GM19468 (cell line): ENCODE measurements around the gene CCDC33.
"Not testable (repeated sequence)": the region's sequence is repeated elsewhere in the genome, so short reads cannot be mapped to it uniquely, and the experiment has no call there.

Source experiments
- ATAC-seq: cut with Tn5 transposase; IDR thresholded peaks from one replicate; pipeline ENCODE4 v1.9.1; 2021; ENCODE audit warnings: mild to moderate bottlenecking, moderate library complexity, moderate number of reproducible peaks; ENCODE audit not compliant: unreplicated experiment; ENCODE audit errors: extremely low read depth

Gene CCDC33

GRCh38 chr15:74350295-74351275 is 114.5 kb downstream of the CCDC33 start:
- ATAC-seq, result no peak

- no peak for ATAC-seq
Measured at GRCh38 chr15:74351670-74352069, 115.5 kb downstream of the CCDC33 start.

GRCh38 chr15:74352393-74352910 is 116.3 kb downstream of the CCDC33 start:
- no peak for ATAC-seq

GRCh38 chr15:74353992-74354391 is 117.9 kb downstream of the CCDC33 start:
- ATAC-seq, result not testable (repeated sequence)

GRCh38 chr15:74356050-74356449 is 119.9 kb downstream of the CCDC33 start:
- not testable (repeated sequence) for ATAC-seq

GRCh38 chr15:74357514-74357913 is 121.4 kb downstream of the CCDC33 start:
- ATAC-seq, result not testable (repeated sequence)

- ATAC-seq, result not testable (repeated sequence)
Measured at GRCh38 chr15:74359376-74359775, 123.2 kb downstream of the CCDC33 start.

- not testable (repeated sequence) for ATAC-seq
Measured at GRCh38 chr15:74360855-74361254, 124.7 kb downstream of the CCDC33 start.

- no peak for ATAC-seq
Measured at GRCh38 chr15:74362482-74362881, 126.4 kb downstream of the CCDC33 start.

- no peak for ATAC-seq
Measured at GRCh38 chr15:74364936-74365597, 128.9 kb downstream of the CCDC33 start.

GRCh38 chr15:74365598-74366445 is 129.7 kb downstream of the CCDC33 start:
- no peak for ATAC-seq

GRCh38 chr15:74367296-74367854 is 131.2 kb downstream of the CCDC33 start, which contains the start of gene CYP11A1:
Gene CYP11A1, minus strand, starts transcription at chr15:74367646. Its CDS starts 61 bp downstream, at chr15:74367585.
- ATAC-seq, result no peak

- no peak for ATAC-seq
Measured at GRCh38 chr15:74368121-74368520, 132.0 kb downstream of the CCDC33 start.

- ATAC-seq, result no peak
Measured at GRCh38 chr15:74369084-74369745, 133.1 kb downstream of the CCDC33 start.

- ATAC-seq, result no peak
Measured at GRCh38 chr15:74369756-74370155, 133.6 kb downstream of the CCDC33 start.

GRCh38 chr15:74370471-74370870 is 134.3 kb downstream of the CCDC33 start:
- ATAC-seq, result no peak

GRCh38 chr15:74373056-74373650 is 137.0 kb downstream of the CCDC33 start:
- no peak for ATAC-seq

- peak; percentile 31 for ATAC-seq
Measured at GRCh38 chr15:74373731-74374647, 137.9 kb downstream of the CCDC33 start.
